Activated T-helper 1 cell treated with anti-CD3 and anti-CD28 coated beads, Interleukin-2, amount 50 U/mL, for 16 hours (primary cell): ENCODE results near the gene KIF1A.

Source experiments
- DNase-seq, 2 donors: peaks; one replicate each; pipeline ENCODE4 v3.0.0-alpha.2; 2020; ENCODE audit warnings: low read depth in 1 of 2, low spot score in 1 of 2

Gene KIF1A

GRCh38 chr2:240769096-240769495 lies 50.9 kb downstream of the KIF1A start:
- DNase-seq: no peak

DNA sequence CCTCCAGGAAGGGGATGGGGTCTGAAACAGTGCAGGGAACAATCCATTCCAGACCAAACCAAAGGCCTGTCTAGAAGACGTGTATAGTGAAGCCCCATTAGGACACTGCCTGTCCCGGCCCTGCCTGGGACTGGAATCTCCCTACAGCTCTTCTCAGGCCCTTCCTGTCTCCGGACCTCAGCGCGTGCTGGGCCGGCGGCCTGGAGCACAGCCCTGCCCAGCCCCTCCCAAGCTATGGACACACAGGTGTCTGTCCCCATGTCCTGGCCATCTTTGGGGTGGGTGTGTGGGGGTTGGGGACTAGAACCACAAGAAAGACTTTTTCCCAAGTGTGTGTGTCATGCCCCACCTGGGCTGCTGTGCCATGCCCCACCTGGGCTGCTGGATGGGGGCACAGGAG lies 51.8 kb downstream of the KIF1A start:
- no peak for DNase-seq

DNA sequence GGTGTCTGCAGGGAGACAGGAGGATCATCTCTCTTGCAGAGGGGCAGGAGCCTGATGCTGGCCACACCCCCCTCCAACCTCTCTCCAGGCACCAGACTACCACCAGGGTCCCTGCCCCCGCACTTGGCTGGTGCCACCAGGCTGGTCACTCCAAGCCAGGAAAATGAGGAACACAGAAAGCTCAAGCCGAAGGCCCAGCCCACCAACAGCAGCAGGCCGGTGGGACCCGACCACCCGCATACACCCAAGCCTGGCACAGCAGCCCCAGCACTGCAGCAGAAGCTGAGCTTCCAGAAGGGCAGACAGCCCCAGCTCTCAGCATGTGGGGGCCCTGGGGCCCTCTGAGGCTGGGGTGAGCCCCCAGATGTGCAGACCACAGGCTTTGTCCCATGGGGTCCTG lies 52.7 kb downstream of the KIF1A start:
- no peak for DNase-seq

DNA sequence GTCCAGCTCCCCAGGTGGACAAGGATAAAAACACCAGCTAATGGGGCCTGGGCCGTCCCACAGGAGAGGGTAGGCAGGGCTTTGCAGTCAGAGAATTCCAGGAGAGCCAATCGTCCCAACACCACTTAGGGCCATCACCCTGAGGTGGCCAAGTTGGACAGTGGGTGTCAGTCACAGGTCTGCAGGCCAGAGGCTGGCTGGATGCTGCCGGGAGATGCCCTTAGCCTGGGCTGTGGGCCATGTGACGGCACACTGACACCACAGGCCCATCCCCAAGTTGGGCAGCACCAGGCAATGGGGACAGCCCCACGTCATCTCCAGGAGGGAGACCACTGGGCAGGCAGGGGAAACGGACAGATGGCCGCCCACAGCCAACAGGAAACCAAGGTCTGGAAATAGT lies 53.9 kb downstream of the KIF1A start:
- no peak for DNase-seq

DNA sequence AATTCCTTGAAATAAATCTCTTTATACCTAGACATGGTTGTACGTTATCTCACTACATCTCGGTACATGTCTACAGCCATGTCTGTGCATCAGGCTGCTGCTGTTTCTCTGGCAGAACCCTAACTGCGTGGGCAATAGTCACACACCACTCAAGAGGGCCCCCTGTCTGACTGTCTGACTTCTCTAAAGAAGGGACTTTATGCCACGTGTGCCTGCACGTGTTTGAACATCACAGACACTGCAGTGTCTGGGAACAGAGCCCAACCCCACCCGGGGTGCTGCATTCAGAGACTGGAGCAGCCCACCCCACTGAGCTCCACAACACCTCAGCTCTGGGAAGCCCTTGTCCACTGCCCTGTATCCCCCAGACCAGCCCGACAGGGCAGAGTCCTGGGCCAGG lies 55.0 kb downstream of the KIF1A start:
- DNase-seq: no peak

- DNase-seq: no peak
Measured at GRCh38 chr2:240764605-240765004, 55.4 kb downstream of the KIF1A start.

GRCh38 chr2:240762971-240763370 lies 57.0 kb downstream of the KIF1A start:
- DNase-seq: no peak

GRCh38 chr2:240762249-240762648 lies 57.8 kb downstream of the KIF1A start:
- DNase-seq: no peak

DNA sequence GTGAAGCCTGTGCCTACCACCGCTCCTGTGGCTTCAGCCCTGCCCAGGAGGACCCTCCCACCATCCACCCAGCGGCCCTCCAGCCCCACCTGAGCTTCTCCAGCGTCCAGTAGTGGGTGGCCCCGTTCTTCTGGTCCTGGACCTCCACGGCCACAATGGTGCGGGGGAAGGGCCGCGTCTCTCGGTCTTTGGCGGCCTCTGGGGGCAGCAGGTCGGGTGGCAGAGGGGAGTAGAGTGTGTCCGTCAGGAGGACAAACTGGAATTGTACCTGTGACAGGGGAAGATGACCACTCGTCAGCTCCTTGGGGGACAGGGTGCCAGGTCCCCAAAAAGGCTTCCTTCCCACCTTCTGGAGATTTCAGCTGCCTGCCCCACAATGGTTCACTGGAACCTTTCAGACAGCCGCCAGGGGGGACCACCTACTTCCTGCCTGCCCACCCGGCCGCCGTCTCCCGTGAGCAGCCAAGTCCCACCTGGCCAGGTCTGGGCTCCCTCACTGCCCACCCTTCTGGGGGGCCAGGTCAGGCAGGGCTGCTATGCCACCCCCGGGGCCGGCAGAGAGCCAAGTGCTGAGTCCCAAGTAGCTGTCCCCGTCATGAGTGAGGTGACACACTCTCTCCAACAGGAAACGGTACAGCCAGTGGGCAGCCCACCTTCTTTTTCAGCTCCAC lies 59.3 kb downstream of the KIF1A start:
- DNase-seq: no peak

DNA sequence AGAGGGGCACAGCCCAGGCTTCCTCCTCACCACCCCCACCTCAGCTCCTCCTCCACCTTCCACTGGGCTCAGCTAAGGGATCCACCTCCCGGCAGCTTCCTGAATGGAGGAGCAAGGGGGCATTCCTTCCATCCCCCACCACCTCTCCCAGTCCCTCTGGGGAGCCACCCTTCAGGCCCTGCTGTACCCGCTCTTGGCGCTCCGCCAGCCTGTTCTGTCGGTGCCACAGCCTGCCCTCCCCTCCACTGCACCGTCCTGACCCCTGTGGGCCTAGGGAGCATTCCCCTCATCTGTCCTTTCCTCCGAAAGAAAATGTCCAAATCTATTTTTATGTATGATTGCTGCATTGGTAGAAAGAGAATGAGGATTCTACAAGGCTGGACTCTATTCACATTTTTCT lies 59.9 kb downstream of the KIF1A start:
- no peak for DNase-seq

GRCh38 chr2:240759459-240759858 lies 60.6 kb downstream of the KIF1A start:
- no peak for DNase-seq

GRCh38 chr2:240757086-240757614 lies 62.9 kb downstream of the KIF1A start:
- DNase-seq: no peak

DNA sequence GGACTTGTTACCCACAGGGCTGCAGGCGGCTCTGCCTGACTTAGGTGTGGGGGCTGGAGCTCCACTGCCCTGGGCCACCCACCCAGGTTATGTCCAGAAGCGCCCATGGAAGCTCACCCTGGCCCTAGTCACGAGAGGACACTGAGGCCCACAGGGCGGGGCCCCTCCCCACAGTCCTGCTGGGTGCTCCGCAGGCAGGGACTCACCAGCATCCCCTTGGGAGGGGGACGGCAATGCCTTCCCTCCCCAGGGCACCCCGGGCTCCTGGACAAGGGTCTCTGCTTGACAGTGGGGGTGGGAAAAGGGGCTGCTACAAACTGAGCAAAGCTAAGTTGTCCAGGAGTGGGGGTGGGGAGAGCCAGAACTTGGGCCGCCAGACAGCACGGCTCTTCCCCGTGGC lies 67.8 kb downstream of the KIF1A start:
- DNase-seq: no peak

DNA sequence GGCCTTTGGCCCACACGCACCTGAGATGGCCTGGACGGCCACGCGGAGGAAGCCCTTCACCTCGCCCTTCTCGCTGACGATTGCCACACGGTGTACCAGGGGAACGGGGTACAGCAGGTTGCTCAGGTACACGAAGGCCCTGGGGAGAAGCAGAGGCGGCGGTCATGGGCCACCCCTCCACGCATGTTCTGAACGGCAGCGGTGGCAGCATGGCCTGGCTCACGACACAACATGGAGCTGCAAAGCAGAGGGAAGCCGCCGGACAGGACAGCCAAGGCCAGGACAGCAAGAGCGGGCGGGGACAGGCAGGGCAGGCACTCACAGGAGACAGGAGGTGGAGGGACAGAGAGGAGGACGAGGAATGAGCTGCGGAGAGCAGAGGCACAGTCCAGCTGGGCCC lies 69.6 kb downstream of the KIF1A start:
- no peak for DNase-seq

GRCh38 chr2:240749516-240749915 lies 70.5 kb downstream of the KIF1A start:
- no peak for DNase-seq

DNA sequence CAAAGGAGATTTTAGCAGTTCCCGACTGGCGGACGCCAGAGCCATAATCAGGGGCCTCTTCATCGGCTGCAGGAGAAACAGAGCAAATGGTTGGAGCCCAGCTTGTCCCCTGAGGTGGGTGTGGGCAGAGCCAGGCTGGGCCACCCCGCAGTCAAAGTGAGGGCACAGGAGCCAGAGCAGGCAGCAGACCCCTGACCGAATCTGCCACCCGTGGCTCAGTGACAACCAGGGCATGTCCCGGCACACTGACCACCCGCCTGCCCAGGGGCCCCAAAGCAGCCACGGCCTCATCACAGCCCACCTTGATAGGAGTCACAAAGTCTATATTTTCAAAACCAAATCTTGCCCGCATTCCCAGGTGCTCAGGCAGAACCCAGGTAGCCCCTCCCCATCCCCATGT lies 72.8 kb downstream of the KIF1A start:
- DNase-seq: no peak

GRCh38 chr2:240746671-240747070 lies 73.3 kb downstream of the KIF1A start:
- no peak for DNase-seq

- DNase-seq: no peak
Measured at GRCh38 chr2:240745962-240746361, 74.1 kb downstream of the KIF1A start.

GRCh38 chr2:240745456-240745855 lies 74.6 kb downstream of the KIF1A start:
- DNase-seq: no peak

DNA sequence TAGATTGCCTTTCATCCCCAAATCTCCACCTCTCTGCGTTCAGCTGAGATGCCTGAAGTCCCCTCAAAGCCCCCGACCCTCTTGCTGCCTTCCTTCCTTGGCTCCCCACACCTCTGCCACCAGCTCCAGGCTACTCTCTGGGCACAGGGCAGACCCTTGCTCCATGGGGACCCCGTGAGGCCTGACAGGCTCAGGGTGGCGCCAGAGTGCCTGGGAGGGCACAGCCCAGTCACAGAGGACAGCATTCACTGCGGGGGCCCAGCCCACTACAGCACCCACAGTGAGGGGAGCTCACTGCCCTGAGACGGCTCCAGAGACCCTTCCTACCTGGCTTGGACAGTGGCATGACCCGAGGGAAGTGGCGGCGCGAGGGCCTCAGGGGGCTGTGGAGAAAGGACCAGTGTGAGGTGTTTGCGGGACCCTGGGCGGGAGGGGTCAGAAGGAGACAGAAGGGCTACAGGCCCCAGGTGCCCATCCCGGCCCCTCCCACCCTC lies 77.4 kb downstream of the KIF1A start:
- DNase-seq: no peak

DNA sequence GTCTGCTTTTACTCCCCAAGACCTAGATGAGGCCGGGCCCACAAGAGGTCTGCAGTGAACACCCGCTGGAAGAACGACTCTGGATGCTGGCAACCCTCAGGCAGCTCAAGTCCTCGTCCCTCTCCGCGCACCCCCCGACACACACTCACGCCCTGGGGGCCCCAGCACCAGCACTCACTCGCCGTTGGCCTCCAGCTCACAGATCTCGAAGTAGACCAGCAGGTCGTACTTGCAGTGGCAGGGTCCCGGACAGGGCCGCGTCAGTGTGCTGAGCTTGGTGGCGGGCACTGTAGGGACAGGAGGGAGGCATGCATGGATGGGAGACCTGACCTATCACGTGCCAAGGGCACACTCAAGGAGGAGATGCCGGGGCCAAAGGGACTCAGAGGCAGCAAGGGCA lies 78.9 kb downstream of the KIF1A start:
- no peak for DNase-seq

GRCh38 chr2:240739797-240740196 lies 80.2 kb downstream of the KIF1A start:
- no peak for DNase-seq

- no peak for DNase-seq
Measured at GRCh38 chr2:240737958-240738357, 82.1 kb downstream of the KIF1A start.
